ENCODE results near the gene PLCD3. TPM values are rescaled to one million over a fixed set of nuclear protein-coding genes. Genes with fewer than 3 reads are reported as not detected.
A peak's percentile ranks its signal among the peaks of the same experiment; 100 is the strongest.

PLCD3 gene
- total and polyA plus RNA-seq, 2 of the 13 experiments (the other 11 are each of a cell fraction or from before 2014, with no cell fraction given) = 11.3 to 39.1 TPM

- TF ChIP-seq ETS1 (CRISPR knock-in tag; IDR thresholded peaks at IDR 0.05) (no peak), MTF1 (CRISPR knock-in tag; IDR thresholded peaks at IDR 0.05) (no peak), DMTF1 (CRISPR knock-in tag; IDR thresholded peaks at IDR 0.05) (no peak), ZKSCAN1 (IDR thresholded peaks at IDR 0.05; ENCODE audit: low read length) (no peak), ZSCAN25 (CRISPR knock-in tag; IDR thresholded peaks at IDR 0.05) (no peak), ZNF784 (CRISPR knock-in tag; IDR thresholded peaks at IDR 0.05; ENCODE audit: borderline replicate concordance) (no peak; the same call in 1 of the 2 replicates), ZC3H4 (CRISPR knock-in tag; IDR thresholded peaks at IDR 0.05; ENCODE audit: borderline replicate concordance) (0 out of 2 replicates have a peak, but pooled peaks have one; percentile 41), ERF (CRISPR knock-in tag; IDR thresholded peaks at IDR 0.05) (no peak), ZNF124 (CRISPR knock-in tag; IDR thresholded peaks at IDR 0.05) (no peak), CHD2 (IDR thresholded peaks at IDR 0.05; ENCODE audit: low read depth, low read length) (no peak), AKAP8 (CRISPR knock-in tag; IDR thresholded peaks at IDR 0.05) (no peak), ZNF709 (CRISPR knock-in tag; IDR thresholded peaks at IDR 0.05) (no peak; the same call in 1 of the 2 replicates), TFDP2 (CRISPR knock-in tag; IDR thresholded peaks at IDR 0.05) (no peak), USF2 (IDR thresholded peaks at IDR 0.05; ENCODE audit: low read depth, low read length) (no peak), USF2 (CRISPR knock-in tag; IDR thresholded peaks at IDR 0.05; ENCODE audit: borderline replicate concordance) (no peak), ZNF792 (CRISPR knock-in tag; IDR thresholded peaks at IDR 0.05) (no peak), HDAC1 (CRISPR knock-in tag; IDR thresholded peaks at IDR 0.05) (no peak), CERS6 (CRISPR knock-in tag; IDR thresholded peaks at IDR 0.05) (no peak), ZNF619 (CRISPR knock-in tag; IDR thresholded peaks at IDR 0.05) (no peak), TBL1XR1 (IDR thresholded peaks at IDR 0.05; ENCODE audit: borderline replicate concordance, low read length, partially characterized antibody) (no peak), ATM (IDR thresholded peaks at IDR 0.05; ENCODE audit: borderline replicate concordance) (no peak)
Measured at GRCh38 chr17:45135978-45136791, 3.9 kb upstream of the PLCD3 start (continued).
